GM20000 (cell line): ENCODE data around the gene CACNA2D4.
A peak's percentile ranks its signal among the peaks of the same experiment; 100 is the strongest.

Experiments used
- DNase-seq: peaks from one replicate; pipeline ENCODE4 v3.0.0; 2012; ENCODE audit warnings: low spot score
- TF ChIP-seq, protein P1 (sequence below): IDR thresholded peaks from 2 replicates; pipeline ENCODE4 v1.5.1; 2012; ENCODE audit warnings: mild to moderate bottlenecking, control low read depth; ENCODE audit errors: extremely low read depth, missing control alignments

Gene CACNA2D4

DNA sequence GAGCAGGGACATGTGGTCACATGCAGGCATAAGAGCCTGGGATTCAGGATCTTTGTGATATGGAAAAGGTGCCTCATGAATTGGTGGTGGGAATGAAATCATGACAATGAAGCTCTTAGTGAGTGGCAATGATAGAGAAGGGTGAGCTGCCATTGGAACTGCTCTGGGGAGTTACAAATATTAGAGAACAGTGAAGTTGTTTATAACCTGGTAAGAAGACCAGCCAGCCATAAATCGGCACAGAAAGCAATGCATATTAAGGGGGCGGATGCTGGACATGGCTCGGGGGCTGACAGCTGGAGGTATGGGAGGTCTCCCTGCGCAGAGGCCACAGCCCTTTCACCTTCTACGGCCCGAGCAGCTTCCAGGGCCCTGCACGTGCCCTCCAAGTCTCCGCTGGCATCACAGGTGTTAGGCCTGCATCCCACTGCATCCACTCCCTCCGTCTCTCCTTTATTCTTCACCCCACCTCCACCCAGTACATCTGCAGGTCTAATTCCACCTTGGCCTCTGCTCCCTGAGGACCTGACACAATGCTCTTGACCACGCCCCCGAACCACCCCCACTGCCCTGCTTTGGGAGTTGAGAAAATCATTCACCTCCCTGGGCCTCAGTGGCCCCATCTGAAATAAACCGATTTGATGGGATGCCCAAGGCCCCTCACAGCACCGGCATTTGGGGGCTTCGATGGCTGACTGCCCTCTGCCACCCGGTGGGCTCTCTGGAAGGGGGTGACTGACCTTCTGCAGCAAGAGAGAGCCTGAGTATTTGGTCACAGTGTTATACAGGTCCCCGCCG is 4.1 kb downstream of the CACNA2D4 start:
- DNase-seq = peak; percentile 7
- TF ChIP-seq, protein P1, sequence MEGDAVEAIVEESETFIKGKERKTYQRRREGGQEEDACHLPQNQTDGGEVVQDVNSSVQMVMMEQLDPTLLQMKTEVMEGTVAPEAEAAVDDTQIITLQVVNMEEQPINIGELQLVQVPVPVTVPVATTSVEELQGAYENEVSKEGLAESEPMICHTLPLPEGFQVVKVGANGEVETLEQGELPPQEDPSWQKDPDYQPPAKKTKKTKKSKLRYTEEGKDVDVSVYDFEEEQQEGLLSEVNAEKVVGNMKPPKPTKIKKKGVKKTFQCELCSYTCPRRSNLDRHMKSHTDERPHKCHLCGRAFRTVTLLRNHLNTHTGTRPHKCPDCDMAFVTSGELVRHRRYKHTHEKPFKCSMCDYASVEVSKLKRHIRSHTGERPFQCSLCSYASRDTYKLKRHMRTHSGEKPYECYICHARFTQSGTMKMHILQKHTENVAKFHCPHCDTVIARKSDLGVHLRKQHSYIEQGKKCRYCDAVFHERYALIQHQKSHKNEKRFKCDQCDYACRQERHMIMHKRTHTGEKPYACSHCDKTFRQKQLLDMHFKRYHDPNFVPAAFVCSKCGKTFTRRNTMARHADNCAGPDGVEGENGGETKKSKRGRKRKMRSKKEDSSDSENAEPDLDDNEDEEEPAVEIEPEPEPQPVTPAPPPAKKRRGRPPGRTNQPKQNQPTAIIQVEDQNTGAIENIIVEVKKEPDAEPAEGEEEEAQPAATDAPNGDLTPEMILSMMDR = no peak

DNA sequence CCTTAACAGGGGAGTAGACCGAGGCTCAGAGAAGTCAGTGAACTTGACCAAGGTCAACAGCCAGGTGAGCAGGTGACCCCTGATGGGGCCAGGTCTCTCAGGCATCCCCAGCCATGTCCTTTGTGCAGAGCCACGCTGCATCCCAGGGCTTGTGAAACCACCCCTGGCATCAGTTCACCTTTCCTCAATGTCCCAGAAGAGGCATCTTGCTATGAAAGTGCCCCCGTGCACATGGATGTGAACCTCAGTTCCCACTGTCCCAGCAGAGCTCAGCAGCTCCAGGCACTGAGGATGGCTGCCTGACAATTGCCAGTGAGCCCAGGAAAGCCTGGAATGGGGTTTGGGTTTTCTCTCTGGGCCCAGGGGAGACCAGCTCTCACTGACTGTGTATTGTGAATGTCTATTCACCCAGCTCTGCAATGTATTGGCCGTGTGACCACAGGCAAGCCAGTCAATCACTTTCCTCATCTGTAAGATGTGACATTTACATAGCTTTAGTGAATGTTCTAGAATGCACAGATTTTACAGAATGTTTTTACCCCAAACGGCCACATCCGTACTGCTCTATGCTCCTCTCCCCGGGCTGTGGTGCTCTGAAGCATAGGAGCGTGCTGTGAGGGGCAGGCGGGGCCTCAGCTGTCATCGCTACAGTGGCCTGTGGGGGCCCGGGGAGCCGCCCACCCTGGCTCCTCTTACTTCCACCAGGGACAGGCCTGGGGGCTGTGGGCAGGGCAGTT is 4.9 kb downstream of the CACNA2D4 start:
- DNase-seq = no peak
- TF ChIP-seq, protein P1 = no peak

DNA sequence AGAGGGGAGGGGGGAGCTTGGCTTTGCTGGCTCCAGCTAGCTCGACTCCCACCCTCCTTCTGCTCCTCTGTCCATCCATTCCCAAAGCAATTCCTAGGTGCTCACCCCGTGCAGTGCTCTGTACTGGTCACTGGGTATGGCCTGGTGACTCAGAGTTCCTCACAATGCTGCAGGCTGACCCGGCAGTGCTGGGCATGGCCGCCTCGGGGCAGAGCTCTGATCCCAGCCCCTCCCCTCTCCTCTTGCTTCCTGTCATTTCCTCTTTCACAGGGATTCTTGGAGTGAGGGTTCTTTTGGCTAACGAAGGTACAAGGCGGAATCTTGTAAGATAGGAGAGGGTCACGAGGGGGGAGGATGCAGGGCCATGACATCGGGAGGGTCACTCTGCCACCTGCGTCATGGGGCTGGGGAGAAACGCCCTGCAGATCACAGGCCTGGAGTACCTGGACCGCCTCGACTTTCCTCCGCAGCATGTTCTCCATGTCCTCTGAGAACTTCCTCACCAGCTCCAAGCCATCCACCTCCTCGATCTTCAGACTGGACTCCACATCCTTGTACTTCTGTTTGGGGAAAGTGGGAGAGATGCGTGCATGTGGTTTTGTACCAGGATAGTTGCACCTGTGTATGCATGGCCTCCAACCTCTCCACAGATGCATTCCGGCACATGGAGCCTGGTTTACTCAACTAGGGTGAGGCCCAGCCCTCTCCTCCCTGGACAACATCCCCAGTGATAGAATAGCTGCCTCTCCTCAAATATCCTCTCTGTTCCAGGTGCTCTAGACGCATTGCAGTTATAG is 5.7 kb downstream of the CACNA2D4 start:
- DNase-seq = peak; percentile 6
- TF ChIP-seq, protein P1 = no peak

DNA sequence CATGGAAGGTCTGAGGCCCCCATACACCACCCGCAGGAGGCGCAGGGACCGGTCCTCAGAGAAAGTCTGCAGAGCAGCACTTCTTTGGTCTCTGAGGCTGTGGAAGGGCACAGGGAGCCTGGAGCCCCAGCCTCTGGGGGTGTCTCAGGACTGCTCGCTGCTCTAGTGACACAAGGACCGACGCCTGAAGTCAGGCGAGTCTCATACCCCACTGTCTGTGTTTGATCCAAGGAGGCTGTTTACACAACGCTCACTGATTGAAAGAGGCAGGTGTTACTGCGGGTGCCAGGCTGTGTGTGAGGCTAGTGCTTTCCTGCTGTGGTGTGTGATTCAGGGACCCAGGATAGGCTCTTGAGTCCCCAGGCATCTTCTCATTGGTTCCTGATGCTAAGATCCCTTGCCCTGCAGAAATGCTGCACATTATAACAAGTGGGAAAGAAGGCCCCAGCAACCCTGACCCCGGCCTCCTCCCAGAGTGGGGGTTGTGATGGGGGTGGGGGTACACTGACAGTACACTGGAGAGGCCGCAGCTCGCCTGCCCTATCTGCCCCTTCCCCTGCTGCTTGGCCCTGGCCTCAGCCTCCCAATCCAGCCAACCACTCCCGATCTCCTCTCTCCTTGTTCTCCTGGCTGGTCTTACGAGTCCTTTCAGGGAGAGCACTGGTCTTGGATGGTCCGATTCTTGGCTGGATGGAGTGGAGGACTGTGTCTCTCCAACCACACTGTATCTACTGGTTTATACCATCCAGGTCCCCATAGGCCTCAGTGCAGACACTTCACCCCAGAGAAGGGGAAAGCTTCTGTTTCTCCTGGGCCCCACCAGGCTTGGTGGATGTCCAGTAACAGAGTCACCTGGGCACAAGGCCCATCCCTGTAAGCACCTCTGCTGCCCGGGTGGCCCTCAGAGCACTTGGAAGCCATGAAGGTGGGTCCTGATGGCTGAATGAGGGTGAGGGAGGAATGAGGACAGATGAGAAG is 6.6 kb downstream of the CACNA2D4 start:
- DNase-seq = peak; percentile 8
- TF ChIP-seq, protein P1 = no peak

DNA sequence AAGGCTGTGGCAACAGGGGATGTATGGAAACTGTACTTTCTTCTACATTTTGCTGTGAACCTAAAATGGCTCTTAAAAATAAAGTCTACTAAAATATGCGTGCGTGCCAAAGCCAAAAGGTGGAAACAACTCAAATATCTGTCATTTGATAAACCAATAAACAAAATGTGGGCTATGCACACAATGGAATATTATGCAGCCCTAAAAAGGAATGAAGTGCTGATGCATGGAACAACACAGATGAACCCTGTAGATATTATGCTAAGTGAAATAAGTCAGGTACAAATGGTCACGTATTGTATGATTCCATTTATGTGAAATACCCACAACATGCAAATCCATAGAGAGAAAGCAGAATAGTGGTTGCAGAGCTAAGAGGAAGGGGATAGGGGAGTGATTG is 8.0 kb downstream of the CACNA2D4 start:
- TF ChIP-seq, protein P1 = no peak
- no peak for DNase-seq

DNA sequence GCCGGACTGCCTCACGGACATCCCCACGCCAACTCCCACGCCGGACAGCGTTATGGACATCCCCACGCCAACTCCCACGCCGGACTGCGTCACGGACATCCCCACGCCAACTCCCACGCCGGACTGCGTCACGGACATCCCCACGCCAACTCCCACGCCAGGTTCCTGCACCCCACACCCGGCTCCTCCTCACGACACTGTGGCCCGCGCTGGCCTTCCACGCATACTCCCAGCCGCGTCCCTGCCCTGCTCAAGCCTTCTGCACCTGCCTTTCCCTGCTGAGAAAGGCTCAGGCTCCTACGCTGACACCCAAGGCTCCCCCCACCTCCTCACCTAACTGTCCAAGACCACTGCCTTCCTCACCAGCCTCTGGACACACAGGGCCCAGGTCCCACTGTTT is 9.7 kb downstream of the CACNA2D4 start:
- DNase-seq = no peak

More for the DNA sequence above, 9.7 kb downstream of the CACNA2D4 start:
- TF ChIP-seq, protein P1 = no peak
